GM18867 (cell line): Measurements from ENCODE around the gene ZKSCAN4.

ENCODE experiments used
- ATAC-seq: cut with Tn5 transposase; IDR thresholded peaks from one replicate; pipeline ENCODE4 v1.9.1; 2021; ENCODE audit warnings: mild to moderate bottlenecking, moderate library complexity; ENCODE audit not compliant: unreplicated experiment

ZKSCAN4 gene

GRCh38 chr6:28252009-28252975, at the start of gene ZKSCAN4:
TSS of gene ZKSCAN4 (minus strand) at chr6:28252269. CDS start at chr6:28251980, 289 bp downstream.
- peak; percentile 85 for ATAC-seq

- ATAC-seq: no peak
Observed at GRCh38 chr6:28296520-28297060, 44.5 kb upstream of the ZKSCAN4 start.

- no peak for ATAC-seq
Observed at GRCh38 chr6:28295326-28295725, 43.3 kb upstream of the ZKSCAN4 start.

GRCh38 chr6:28291573-28291972, 39.5 kb upstream of the ZKSCAN4 start:
- ATAC-seq: no peak

GRCh38 chr6:28282926-28283325, 30.9 kb upstream of the ZKSCAN4 start:
- ATAC-seq: no peak

- peak; percentile 86 for ATAC-seq
Observed at GRCh38 chr6:28281288-28282064, 29.4 kb upstream of the ZKSCAN4 start, which contains the start of gene PGBD1. TSS of gene PGBD1 (plus strand) at chr6:28281572. CDS start at chr6:28283814, 2,242 bp downstream.

- no peak for ATAC-seq
Observed at GRCh38 chr6:28280595-28281287, 28.7 kb upstream of the ZKSCAN4 start.

GRCh38 chr6:28277746-28278145, 25.7 kb upstream of the ZKSCAN4 start:
- ATAC-seq: no peak

- no peak for ATAC-seq
Observed at GRCh38 chr6:28274888-28275287, 22.8 kb upstream of the ZKSCAN4 start.

- ATAC-seq: no peak
Observed at GRCh38 chr6:28269492-28269891, 17.4 kb upstream of the ZKSCAN4 start.

GRCh38 chr6:28267695-28268059, 15.6 kb upstream of the ZKSCAN4 start:
- no peak for ATAC-seq

GRCh38 chr6:28266962-28267694, 15.1 kb upstream of the ZKSCAN4 start, which contains the start of gene ZSCAN26:
TSS of gene ZSCAN26 (plus strand) at chr6:28267143. CDS start at chr6:28271920, 4,777 bp downstream.
- ATAC-seq: peak; percentile 91

GRCh38 chr6:28266563-28266961, 14.5 kb upstream of the ZKSCAN4 start:
- no peak for ATAC-seq

- no peak for ATAC-seq
Observed at GRCh38 chr6:28264834-28265401, 12.8 kb upstream of the ZKSCAN4 start.

- ATAC-seq: no peak
Observed at GRCh38 chr6:28263922-28264321, 11.9 kb upstream of the ZKSCAN4 start.

GRCh38 chr6:28258877-28259777, 7.1 kb upstream of the ZKSCAN4 start, which contains the start of gene NKAPL:
TSS of gene NKAPL (plus strand) at chr6:28259297. CDS start at chr6:28259372, 75 bp downstream.
- no peak for ATAC-seq

- no peak for ATAC-seq
Observed at GRCh38 chr6:28257042-28257441, 5.0 kb upstream of the ZKSCAN4 start.

GRCh38 chr6:28254121-28254519, 2.1 kb upstream of the ZKSCAN4 start:
- ATAC-seq: no peak

GRCh38 chr6:28251661-28252008, 434 bp downstream of the ZKSCAN4 start:
- ATAC-seq: peak; percentile 41
